HG03064 (cell line): ENCODE results near the gene SIRPA.
"Not testable (repeated sequence)": the region's sequence is repeated elsewhere in the genome, so short reads cannot be mapped to it uniquely, and the experiment has no call there.

Experiments
- ATAC-seq: cut with Tn5 transposase; IDR thresholded peaks from one replicate; pipeline ENCODE4 v1.9.1; 2021; ENCODE audit warnings: low read depth; ENCODE audit not compliant: unreplicated experiment

SIRPA gene

DNA sequence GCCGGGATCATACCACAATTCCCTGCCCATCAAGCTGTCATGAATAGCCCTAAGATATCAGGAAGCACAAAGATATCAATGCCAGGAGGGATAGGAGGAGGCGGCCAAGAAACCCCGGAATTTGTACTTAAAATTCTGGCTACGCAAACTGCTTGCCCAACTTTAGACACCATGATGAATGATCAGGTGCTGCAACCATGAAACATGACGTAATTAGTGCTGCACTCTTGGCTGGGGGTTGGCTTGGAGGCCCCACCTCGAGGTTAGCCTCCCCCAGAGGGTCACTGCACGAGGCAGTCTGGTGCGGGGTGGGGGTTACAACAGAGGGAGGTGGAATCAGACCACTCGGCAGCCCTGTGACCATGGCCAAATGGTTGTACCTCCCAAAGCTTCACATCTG lies 8.9 kb downstream of the SIRPA start:
- no peak for ATAC-seq

DNA sequence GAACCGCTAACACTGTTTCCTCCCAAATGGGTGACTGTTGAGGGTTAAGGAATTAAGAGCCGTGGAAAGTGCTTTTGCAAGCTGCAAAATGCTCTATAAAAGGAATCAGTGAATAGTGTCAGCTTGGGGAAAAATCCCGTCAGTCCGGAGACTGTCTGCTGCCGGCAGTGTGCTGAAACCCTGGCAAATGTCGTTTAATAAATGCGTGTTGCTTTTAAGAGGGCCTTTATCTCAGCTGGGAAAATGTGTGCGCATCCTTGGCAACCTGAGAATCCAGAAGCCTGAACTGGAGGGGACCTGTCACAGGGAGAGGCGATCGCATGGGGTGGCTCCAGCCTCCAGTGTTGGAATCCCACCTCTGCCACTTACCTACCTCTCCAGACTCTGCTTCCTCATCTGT lies 9.8 kb downstream of the SIRPA start:
- ATAC-seq = no peak

DNA sequence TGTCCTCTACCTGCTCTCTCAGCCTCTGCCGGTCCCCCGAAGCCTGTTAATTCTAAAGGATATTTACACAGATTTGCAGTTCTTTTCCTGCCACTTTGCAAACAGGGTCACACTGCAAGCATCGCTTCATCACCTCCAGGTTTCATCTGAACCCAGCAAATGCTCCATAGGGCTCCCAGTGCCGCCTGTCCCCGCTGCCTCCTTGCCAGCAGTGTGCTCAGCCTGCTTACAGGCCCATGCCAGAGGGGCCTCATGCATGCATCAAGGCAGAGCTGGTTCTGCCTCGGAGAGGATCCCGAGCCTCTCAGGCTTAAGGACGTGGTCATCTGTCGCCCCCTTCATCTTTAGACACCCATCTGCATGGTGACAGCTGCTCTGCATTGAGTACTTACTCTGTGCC lies 10.5 kb downstream of the SIRPA start:
- ATAC-seq = no peak

DNA sequence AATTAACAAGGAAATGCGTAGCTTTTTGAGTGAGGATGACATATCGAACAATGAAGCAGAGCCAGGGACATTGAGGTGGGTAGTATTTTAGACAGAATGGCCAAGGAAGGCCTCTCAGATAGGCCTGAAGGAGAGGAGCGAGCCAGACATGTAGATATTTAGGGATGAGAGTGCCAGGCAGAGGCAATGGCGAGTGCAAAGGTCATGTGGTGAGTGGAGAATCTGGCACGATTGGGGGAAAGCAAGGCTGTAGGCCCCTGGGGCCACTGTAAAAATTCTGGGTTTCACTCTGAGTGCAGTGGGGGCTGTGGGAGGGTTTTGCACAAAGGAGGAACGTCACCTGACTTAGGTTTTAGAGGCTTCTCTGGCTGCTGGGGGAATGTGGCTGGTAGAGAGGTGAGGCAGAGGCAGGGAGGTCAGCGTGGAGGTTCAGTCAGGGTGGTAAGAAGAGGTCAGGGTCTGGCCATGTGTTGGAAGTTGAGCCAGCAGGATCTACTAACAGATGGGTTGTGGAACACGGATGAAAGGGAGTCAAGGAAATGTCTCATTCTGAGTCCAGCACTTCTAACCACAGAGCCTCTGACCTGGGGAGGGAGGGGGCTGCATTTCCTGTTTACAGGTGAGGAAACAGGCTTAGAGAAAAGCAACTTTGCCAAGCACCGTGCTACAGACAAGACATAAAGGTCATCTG lies 11.3 kb downstream of the SIRPA start:
- ATAC-seq = no peak

DNA sequence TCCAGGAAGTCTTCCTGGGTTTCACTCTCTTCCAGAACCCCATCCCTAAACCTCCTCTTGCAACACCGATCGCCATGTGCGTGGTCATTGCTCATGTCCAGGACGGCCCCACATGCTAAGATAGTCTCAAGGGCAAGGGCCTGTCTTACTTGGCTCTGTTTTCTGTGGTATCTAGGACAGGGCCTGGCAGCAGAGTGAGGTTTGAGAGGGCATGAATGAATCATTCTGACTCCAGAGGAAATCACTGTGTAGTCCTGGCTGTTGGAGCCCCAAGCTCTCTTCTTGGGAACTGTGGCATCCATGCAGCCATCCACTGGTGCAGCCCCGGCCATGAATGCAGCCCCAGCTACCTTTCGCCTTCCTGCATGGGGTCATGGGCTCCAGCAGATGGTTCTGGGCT lies 12.4 kb downstream of the SIRPA start:
- no peak for ATAC-seq

DNA sequence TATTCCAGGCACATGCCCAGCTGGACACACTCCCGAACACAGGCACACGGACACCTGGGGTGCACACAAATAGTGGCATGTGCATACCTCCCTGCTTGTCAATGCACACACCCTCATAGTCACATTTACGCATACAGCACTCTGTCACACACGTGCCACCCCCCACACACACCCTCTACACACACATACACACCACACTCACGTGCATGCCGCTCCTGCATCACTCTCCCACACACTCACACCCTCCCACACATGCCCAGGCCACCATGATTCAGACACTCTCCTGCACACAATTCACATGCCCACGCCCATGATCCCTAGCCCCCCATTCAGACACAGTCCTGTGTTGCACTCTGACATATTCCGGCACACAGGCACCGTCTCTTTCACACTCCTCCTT lies 13.0 kb downstream of the SIRPA start:
- ATAC-seq = no peak

DNA sequence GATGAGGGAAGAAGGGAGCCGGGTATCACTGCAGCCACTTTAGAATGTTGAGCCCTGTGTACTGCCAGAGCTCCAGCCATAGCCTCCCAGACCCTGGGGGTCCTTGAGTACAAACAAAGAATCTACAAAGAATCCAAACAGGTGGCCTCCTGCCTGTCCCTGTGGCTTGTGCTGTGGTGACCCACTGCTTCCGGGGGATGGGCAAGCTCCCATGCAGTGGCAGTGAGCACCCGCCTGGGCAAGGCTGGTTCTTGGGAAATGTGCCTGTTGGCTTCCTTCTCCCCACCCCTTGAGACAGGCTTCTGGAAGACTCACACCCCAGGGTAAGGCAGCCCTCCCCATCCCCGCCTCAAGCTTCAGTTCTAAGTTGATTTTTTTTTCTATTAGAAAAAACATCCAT lies 13.9 kb downstream of the SIRPA start:
- no peak for ATAC-seq

DNA sequence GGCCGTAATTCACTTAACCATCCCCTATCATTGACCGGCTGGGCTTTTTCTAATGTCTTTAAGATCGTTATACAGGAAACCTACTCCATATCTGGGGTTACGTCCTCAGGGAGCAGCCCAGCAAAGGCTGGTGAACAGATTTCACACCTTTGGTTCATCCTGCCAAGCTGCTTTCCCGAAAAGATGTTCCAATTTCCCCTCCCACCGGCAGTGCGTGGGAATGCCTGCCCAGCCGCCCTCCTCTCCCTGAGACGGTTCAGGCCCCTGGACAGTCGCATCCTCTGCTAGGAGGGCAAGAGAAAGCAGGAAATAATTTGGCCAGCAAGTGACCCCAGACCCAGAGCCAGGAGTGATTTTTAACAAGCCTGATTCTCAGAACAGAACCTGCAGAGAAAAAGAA lies 16.3 kb downstream of the SIRPA start:
- ATAC-seq = no peak

DNA sequence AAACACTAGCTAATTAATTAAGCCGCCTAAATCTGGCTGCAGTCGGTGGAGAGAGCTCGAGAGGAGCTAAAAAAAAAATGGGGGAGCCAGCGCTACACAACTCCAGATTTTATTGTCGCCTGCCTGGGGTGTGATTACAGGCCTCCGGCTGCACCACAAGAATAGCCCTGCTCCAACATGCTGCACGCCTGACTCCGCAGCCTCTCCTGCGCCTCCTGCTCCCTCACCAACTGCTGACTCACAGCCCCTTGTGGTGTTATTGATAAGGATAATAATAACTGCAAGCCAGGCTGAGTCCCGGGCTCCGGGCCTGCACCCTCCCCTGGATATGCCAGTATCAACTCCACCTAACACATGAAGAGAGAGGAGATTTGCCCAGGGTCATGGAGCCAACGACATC lies 16.8 kb downstream of the SIRPA start:
- no peak for ATAC-seq

DNA sequence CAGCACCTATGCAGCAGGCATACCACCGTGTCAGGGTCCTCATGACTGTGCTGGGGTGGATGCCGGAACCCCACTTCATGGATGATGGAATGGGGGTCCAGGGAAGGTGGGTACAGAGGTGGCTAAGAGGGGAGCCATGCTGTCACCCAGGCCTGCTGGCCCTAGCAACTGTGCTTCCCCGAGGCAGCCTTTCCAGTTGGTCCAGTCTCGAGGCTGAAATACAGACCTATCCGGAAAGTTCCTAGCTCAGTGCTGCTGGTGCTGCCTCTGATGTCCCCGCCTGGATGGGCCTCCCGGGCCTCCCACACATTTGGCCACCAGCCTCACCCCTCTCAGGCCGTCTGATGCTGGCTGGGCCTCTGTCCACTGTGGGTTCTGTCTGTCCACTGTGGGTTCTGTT lies 17.4 kb downstream of the SIRPA start:
- ATAC-seq = no peak

DNA sequence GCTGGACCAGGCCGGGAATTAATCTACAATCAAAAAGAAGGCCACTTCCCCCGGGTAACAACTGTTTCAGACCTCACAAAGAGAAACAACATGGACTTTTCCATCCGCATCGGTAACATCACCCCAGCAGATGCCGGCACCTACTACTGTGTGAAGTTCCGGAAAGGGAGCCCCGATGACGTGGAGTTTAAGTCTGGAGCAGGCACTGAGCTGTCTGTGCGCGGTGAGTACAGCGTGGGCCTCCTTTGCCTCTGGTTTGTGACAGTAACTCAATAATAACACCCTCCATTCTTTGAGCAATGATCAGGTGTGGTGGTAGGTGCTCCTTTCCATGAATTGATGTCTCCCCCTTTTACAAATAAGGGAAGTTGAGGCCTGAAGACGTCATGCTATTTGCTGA lies 20.0 kb downstream of the SIRPA start:
- ATAC-seq = not testable (repeated sequence)

DNA sequence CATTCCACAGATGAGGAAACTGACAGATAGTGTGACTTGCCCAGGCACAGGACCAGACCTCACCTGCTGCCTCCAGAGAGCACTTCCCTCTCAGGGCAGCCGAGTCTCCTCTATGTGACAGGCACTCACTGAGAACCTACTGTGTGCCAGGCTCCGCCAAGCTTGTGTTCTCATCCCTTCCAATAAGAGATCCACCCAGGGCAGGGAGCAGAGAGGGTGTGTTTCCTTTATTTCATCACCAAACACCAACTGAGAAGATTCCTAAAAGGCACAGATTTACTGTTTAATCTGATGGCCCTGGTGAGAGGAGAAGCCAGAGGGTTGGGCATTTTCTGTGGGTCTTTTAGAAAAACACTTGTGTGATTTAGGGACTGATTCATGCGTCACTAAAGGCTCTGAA lies 20.5 kb downstream of the SIRPA start:
- ATAC-seq = no peak

DNA sequence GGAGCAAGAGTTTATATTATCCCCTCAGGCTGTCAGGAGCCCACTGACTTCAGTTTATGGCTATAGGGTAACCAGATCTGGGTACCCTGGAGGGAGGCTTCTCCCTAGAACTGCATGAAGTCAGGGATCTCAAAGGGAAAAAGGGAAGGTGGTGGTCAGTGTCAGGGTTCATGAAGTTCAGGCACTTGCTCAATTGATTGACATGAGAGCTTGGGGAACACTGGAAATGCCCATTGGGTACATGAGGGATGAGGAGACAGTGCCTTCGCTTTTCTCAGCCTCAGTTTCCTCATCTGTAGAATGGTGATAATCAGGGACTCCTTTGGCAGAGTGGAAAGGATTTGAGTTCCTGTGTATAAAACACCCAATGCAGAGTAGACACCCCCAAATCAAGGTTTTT lies 22.6 kb downstream of the SIRPA start:
- no peak for ATAC-seq

DNA sequence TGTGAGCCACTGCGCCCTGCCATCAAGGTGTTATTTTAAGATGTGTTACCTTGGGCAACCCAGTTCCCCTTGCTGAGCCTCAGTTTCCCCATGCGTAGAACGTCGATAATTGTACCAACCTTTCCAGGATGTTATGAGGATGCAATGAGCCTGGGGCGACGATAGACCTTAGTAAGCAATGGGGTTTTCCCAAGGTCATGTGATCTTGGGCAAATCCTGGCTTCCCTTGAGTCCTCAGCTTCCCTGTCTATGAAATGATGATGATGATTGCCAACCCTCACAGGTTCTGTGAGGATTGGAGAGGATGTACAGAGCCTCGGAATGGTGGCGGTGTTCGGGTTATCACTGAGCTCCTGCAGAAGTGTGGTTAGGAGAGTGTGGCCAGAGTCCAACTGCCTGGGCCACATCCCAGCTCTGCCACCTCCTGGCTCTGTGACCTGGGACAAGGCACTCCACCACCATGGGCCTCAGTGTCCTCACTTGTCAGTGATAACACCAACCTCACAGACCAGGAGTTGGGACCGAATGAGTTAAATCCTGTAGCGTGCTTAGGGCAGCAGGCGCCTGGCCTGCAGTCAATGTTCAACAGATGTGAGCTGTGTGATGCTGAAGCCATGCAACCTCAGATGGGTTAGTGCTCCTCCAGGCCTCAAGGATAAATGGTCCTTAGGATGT lies 23.4 kb downstream of the SIRPA start:
- ATAC-seq = no peak

DNA sequence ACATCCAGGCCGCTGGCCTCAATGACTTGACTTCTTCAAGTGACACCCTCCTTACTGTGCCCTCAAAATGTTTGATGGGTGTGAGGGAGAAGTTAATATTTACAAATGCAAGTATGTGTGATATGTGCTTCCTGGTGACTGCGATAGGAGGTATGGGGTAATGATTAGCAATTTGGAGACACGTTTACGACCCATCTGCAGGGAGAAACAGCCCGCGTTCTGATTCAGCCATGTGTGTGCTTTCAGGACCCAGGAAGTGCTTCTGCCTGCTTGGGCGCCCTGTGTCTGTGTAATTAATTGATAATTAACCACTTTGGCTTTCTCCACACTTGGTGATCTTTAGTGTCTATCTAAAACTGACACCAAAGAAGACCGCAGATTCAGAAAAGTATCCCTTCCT lies 25.0 kb downstream of the SIRPA start:
- no peak for ATAC-seq

DNA sequence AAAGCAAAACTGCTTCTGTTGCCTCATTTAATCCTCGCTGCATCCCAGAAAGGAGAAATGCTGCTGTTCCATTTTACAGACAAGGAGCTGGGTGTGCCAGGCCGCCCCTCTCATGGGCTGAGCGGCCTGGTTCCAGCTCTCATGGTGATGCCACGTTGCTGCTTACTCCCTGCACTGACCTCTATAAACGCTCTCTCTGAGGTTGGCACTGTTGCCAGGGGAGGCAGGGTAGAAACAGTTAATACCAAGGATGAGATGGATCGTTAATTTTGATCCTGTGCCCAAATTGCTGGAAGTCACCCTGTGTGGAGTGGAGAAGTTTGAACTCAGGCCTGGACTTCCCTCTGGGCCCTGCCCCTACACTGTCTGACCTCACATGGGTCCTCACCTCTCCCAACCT lies 25.6 kb downstream of the SIRPA start:
- no peak for ATAC-seq

DNA sequence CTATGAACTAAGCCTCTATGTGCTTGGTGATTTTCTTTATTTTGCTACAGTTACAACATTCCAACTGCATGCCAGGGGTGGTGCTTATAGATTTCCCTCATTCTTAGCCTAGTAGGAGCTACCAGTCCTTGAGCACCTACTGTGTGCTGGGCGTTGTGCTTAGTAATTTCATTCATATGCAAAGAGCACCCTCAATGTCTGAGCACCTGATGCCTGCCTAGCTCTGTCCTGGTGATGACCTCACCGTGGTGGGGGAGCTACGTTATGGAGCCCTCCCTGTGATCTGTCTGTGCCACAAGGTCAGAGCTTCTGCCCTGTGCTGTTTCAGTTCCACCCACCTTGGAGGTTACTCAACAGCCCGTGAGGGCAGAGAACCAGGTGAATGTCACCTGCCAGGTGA lies 26.8 kb downstream of the SIRPA start:
- not testable (repeated sequence) for ATAC-seq

DNA sequence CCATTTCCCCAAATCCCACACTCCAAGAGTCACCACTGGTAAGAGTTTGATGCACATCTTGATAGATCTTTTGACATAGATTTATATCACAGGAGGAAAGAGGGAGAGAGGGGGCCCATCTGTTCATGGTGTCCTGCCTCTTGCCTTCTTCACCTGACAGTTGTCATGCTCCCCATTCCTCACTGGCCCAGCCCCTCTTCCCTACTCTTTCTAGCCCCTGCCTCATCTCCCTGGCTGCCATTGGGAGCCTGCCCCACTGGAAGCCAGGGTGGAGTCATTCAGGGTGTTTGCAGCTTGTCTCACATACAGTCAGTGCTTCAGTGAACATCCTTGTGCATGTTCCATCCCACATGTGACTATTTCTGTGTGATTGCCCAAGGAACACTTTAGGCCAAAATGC lies 27.6 kb downstream of the SIRPA start:
- ATAC-seq = no peak

DNA sequence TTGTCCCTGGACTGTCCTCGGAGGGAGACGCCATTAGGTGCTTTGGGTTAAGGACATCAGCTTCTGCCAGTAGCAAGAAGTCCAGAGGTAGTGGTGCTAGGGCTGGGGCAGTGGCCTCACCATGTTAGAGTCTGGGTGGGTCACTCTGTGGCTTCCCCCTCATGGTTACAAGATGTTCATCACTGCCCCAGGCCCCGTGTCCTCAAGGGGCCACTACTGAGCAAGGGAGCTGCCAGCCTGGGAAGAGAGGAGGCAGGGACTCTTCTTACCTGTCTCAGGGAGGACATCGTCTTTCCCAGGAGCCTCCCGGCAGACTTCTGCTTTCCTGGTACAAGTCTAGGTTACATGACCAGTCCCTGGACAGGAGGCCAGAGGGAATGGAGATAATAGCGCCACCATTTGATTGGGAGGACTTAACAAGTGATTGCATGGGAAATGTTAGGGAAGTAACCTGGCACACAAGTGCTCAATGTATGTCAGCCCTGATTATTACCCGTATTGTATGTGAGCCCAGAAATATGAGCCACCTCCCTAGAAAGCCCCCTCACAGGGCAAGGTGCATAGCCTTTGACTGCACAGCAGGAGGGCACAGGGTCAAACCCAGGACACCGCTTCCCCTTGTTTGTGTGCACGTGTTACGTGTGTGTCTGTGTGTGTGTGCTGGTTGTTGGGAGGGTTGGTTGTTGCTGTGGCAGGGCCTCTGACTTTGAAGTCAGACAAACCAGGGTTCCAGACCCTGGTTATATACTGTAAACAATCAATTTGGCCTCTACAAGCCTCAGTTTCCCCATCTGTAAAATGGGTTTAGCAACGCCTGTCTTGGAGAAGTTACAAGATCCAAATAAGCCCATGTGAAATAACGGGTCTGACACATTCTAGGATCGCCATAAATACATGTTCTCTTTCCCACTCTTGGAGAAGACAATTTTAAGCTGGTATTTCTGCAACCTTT lies 30.0 kb downstream of the SIRPA start:
- no peak for ATAC-seq

DNA sequence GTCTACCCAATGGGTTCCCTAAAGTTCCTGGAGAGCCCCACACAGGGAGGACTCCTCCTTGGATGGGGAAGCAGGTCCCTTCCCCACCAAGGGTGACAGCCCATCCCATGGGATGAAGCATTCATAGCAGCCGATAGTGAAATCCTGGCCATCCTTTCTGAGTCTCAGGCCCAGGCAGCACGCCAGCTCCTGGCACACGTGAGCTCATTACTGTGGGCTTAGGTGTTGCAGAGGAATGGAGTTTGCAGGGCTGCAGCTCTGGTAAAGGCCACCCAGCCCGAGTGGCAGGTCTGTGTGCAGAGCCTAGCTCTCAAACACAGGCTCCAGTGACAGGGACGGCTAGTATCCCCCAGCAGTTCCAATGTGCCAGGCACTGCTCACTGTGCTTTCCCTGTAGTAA lies 31.0 kb downstream of the SIRPA start:
- ATAC-seq = no peak

DNA sequence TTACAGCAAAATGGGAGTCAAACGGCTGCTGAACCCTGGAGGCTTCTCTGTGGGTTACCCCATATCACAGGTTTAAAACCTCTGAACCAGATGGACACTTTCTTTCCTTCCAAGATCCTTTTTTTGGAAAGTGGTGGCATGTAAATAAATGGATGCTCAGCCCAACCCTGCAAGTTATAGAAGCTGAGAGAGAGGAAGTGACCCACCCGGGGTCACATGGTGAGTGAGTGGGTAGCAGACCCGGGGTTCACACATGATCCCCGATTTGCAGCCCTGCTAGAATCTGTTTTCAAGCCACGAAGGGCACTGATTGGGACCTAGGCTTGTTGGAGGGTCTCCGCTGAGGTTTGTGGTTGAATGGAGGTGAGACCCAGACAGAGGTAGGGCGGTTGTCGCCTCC lies 32.0 kb downstream of the SIRPA start:
- no peak for ATAC-seq

DNA sequence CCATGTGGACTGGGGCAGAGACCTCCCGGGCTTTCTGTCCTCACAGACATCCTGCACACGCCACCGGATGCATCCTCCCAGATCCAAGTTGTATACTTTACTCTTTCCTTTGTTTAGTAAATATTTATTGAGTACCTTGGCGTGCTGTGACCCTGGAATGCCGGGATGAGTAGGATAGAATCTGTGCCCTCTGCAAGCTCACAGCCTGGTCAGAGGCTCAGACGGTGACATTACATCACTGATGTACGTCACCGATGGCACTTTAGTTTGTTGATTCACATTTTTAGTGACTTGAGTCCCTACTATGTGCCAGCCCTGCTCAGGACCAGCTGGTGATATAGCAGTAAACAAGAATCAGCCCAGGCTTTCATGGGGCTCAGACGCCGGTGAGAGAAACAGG lies 32.9 kb downstream of the SIRPA start:
- no peak for ATAC-seq
